Hematopoietic multipotent progenitor cell treated with erythropoietin and hydrocortisone succinate and interleukin-3 and kit ligand, for 6 days (in vitro differentiated cells): Measurements from ENCODE around the gene RHBDD2.
"Not testable (repeated sequence)": the region's sequence is repeated elsewhere in the genome, so short reads cannot be mapped to it uniquely, and the experiment has no call there.

Source experiments
- DNase-seq: peaks from one replicate; pipeline ENCODE4 v3.0.0-alpha.2; 2015

The RHBDD2 gene

GRCh38 chr7:75878769-75879611, at the start of gene RHBDD2:
TSS of gene RHBDD2 (plus strand) at chr7:75879034. CDS start at chr7:75879083, 49 bp downstream.
- peak; percentile 96 for DNase-seq

- DNase-seq = not testable (repeated sequence)
Observed at GRCh38 chr7:75829656-75830055, 49.2 kb upstream of the RHBDD2 start.

- DNase-seq = no peak
Observed at GRCh38 chr7:75830978-75831377, 47.9 kb upstream of the RHBDD2 start.

GRCh38 chr7:75833662-75834061, 45.2 kb upstream of the RHBDD2 start:
- DNase-seq = not testable (repeated sequence)

GRCh38 chr7:75835688-75836285, 43.0 kb upstream of the RHBDD2 start:
- DNase-seq = no peak

- DNase-seq = no peak
Observed at GRCh38 chr7:75836798-75837197, 42.0 kb upstream of the RHBDD2 start.

- DNase-seq = not testable (repeated sequence)
Observed at GRCh38 chr7:75838281-75838930, 40.4 kb upstream of the RHBDD2 start.

- no peak for DNase-seq
Observed at GRCh38 chr7:75840029-75840428, 38.8 kb upstream of the RHBDD2 start.

GRCh38 chr7:75842836-75843446, 35.9 kb upstream of the RHBDD2 start:
- DNase-seq = peak; percentile 53

- DNase-seq = no peak
Observed at GRCh38 chr7:75843613-75844116, 35.2 kb upstream of the RHBDD2 start.

- DNase-seq = no peak
Observed at GRCh38 chr7:75844158-75844557, 34.7 kb upstream of the RHBDD2 start.

GRCh38 chr7:75845132-75845531, 33.7 kb upstream of the RHBDD2 start:
- DNase-seq = not testable (repeated sequence)

GRCh38 chr7:75847707-75848106, 31.1 kb upstream of the RHBDD2 start:
- DNase-seq = peak; percentile 13

GRCh38 chr7:75849573-75849972, 29.3 kb upstream of the RHBDD2 start:
- DNase-seq = no peak

GRCh38 chr7:75850235-75850634, 28.6 kb upstream of the RHBDD2 start:
- DNase-seq = peak; percentile 63

GRCh38 chr7:75854233-75854632, 24.6 kb upstream of the RHBDD2 start:
- DNase-seq = no peak

GRCh38 chr7:75854813-75855345, 24.0 kb upstream of the RHBDD2 start:
- not testable (repeated sequence) for DNase-seq

GRCh38 chr7:75856536-75856935, 22.3 kb upstream of the RHBDD2 start:
- peak; percentile 76 for DNase-seq

- DNase-seq = no peak
Observed at GRCh38 chr7:75858410-75858809, 20.4 kb upstream of the RHBDD2 start.

- no peak for DNase-seq
Observed at GRCh38 chr7:75861636-75862035, 17.2 kb upstream of the RHBDD2 start.

GRCh38 chr7:75864251-75864650, 14.6 kb upstream of the RHBDD2 start:
- DNase-seq = not testable (repeated sequence)

GRCh38 chr7:75866114-75866488, 12.7 kb upstream of the RHBDD2 start:
- no peak for DNase-seq
